Skeletal muscle satellite cell (primary cell): ENCODE results near the gene LY6G6D.

Experiments used
- H3K27me3 ChIP-seq: 2 replicates; pipeline ENCODE4 v1.7.0; 2013; ENCODE audit warnings: low read length; ENCODE audit not compliant: control insufficient read depth, insufficient read depth
- H3K36me3 ChIP-seq: 2 replicates; pipeline ENCODE4 v1.7.0; 2013; ENCODE audit warnings: mild to moderate bottlenecking, control low read depth, low read length; ENCODE audit not compliant: insufficient read depth
- H3K4me1 ChIP-seq: 2 replicates; pipeline ENCODE4 v1.7.0; 2013; ENCODE audit warnings: low read length; ENCODE audit not compliant: control insufficient read depth, insufficient read depth
- H3K4me2 ChIP-seq: 2 replicates; pipeline ENCODE4 v1.7.0; 2013; ENCODE audit warnings: mild to moderate bottlenecking, low read length
- H3K4me3 ChIP-seq: 2 replicates; pipeline ENCODE4 v1.7.0; 2013; ENCODE audit warnings: low read length
- H3K9ac ChIP-seq: 2 replicates; pipeline ENCODE4 v1.7.0; 2013; ENCODE audit warnings: mild to moderate bottlenecking, low read depth, low read length, moderate library complexity
- H3K9me3 ChIP-seq: replicated peaks from 2 replicates; pipeline ENCODE4 v1.7.0; 2013; ENCODE audit warnings: mild to moderate bottlenecking, control low read depth, low read length

Gene LY6G6D

GRCh38 chr6:31723980-31724691 is 9.0 kb downstream of the LY6G6D start:
- no peaks in the 10 kb centered on the region for H3K9me3 ChIP-seq
- no peaks in the 10 kb centered on the region for H3K27me3 ChIP-seq
- H3K4me1 ChIP-seq: peaks cover 7% of the 10 kb centered on the region
- peaks cover 25% of the 10 kb centered on the region for H3K36me3 ChIP-seq
- H3K9ac ChIP-seq: no peak overlapping the region
- H3K4me2 ChIP-seq: no peak overlapping the region
- H3K4me3 ChIP-seq: no peak overlapping the region

DNA sequence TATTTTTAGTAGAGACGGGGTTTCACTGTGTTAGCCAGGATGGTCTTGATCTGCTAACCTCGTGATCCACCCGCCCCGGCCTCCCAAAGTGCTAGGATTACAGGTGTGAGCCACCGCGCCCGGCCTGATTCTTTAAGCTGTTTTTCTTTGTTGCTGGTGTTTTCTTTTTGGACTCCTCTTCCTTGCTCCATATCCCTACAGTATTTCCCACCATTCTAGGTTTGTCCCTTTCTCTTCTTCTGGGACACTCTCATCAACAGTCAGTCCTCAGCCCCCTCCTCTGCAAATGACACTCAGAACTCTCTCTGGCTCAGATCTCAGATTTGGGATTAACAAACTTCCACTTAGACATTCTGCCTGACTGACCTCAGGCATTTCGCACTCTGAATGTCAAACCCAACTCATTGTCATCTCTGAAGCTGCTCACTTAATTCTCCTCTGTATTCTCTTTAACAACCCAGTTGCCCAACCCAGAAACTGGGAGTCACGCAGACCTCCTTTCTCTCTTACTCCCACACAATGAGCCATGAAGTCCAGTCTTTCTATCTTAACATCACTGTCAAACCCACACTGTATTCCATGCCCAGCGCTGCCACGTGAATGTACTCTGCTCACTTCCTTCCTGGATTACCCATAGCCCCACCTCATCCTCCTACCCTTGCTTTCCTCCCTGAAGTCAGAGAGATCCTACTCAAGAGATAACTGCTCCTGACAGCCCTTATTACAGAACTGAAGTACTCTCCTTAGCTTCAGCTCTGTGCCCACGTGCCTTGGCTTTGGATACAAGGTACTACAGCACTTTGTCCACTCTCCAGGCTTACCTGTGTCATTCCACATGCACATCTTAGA is 10.6 kb downstream of the LY6G6D start:
- no peak overlapping the region for H3K9ac ChIP-seq
- H3K36me3 ChIP-seq: peaks cover 31% of the 10 kb centered on the region
- no peak overlapping the region for H3K4me3 ChIP-seq
- no peaks in the 10 kb centered on the region for H3K27me3 ChIP-seq
- no peaks in the 10 kb centered on the region for H3K9me3 ChIP-seq
- peaks cover 13% of the 10 kb centered on the region for H3K4me1 ChIP-seq
- H3K4me2 ChIP-seq: no peak overlapping the region

- Histone ChIP-seq H3K9me3 (no peaks in the 10 kb centered on the region), H3K27me3 (no peaks in the 10 kb centered on the region), H3K4me3 (no peak overlapping the region), H3K4me1 (peaks cover 15% of the 10 kb centered on the region), H3K36me3 (peaks cover 42% of the 10 kb centered on the region), H3K4me2 (no peak overlapping the region), H3K9ac (no peak overlapping the region)
Observed at GRCh38 chr6:31727034-31727716, 12.0 kb downstream of the LY6G6D start.

GRCh38 chr6:31727717-31728671 is 12.8 kb downstream of the LY6G6D start:
- peaks cover 48% of the 10 kb centered on the region for H3K36me3 ChIP-seq
- peak overlapping the region; percentile 90 for H3K4me2 ChIP-seq
- no peaks in the 10 kb centered on the region for H3K27me3 ChIP-seq
- H3K4me1 ChIP-seq: peaks cover 15% of the 10 kb centered on the region
- H3K9ac ChIP-seq: peak overlapping the region; percentile 89
- no peaks in the 10 kb centered on the region for H3K9me3 ChIP-seq
- H3K4me3 ChIP-seq: peak overlapping the region; percentile 79

- H3K4me2 ChIP-seq: peak within 1 kb of the TSS; percentile 90
- H3K9ac ChIP-seq: peak within 1 kb of the TSS; percentile 89
- no peaks in the 10 kb centered on the region for H3K27me3 ChIP-seq
- H3K4me1 ChIP-seq: peaks cover 23% of the 10 kb centered on the region
- no peaks in the 10 kb centered on the region for H3K9me3 ChIP-seq
- peaks cover 57% of the 10 kb centered on the region for H3K36me3 ChIP-seq
- H3K4me3 ChIP-seq: peak within 1 kb of the TSS; percentile 79
Observed at GRCh38 chr6:31728767-31729514, 13.8 kb downstream of the LY6G6D start, which contains the start of gene DDAH2. Gene DDAH2 (minus strand): TSS chr6:31729299. CDS start chr6:31729161, 138 bp downstream.

DNA sequence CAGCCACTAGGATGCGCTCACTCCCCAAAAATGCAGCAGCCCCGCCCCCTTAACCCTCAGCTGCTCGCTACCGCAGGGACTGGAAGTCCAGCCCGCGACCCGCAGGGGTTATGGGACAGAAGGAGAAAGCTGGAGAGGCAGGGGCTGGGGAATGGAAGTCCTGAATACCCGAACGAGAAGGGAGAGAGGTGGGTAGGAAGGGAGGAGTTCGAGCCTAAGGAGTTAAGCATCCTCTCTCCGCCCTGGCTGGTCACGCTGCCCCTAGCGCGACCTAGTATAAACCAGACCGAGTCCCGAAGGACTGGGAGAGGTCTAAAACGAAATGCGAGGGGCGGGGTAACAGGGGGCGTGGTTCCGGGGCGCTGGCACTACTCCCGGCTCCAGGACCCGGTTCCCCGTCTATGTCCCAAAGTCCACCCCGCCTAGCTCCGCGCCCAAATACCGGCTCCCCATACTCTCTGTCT is 14.4 kb downstream of the LY6G6D start:
- peak overlapping the region; percentile 90 for H3K4me2 ChIP-seq
- H3K27me3 ChIP-seq: no peaks in the 10 kb centered on the region
- peak overlapping the region; percentile 79 for H3K4me3 ChIP-seq
- H3K9ac ChIP-seq: peak overlapping the region; percentile 89
- peaks cover 63% of the 10 kb centered on the region for H3K36me3 ChIP-seq
- H3K9me3 ChIP-seq: no peaks in the 10 kb centered on the region
- peaks cover 28% of the 10 kb centered on the region for H3K4me1 ChIP-seq

GRCh38 chr6:31729979-31730630 is 15.0 kb downstream of the LY6G6D start:
- H3K36me3 ChIP-seq: peaks cover 64% of the 10 kb centered on the region
- peak overlapping the region; percentile 90 for H3K4me2 ChIP-seq
- H3K9me3 ChIP-seq: no peaks in the 10 kb centered on the region
- H3K9ac ChIP-seq: peak overlapping the region; percentile 89
- no peaks in the 10 kb centered on the region for H3K27me3 ChIP-seq
- peak overlapping the region; percentile 79 for H3K4me3 ChIP-seq
- peaks cover 28% of the 10 kb centered on the region for H3K4me1 ChIP-seq

GRCh38 chr6:31730631-31731086 is 15.5 kb downstream of the LY6G6D start:
- peaks cover 62% of the 10 kb centered on the region for H3K36me3 ChIP-seq
- peak overlapping the region; percentile 79 for H3K4me3 ChIP-seq
- H3K27me3 ChIP-seq: no peaks in the 10 kb centered on the region
- H3K9me3 ChIP-seq: no peaks in the 10 kb centered on the region
- H3K4me1 ChIP-seq: peaks cover 28% of the 10 kb centered on the region
- peak overlapping the region; percentile 89 for H3K9ac ChIP-seq
- peak overlapping the region; percentile 90 for H3K4me2 ChIP-seq

- no peak overlapping the region for H3K9ac ChIP-seq
- no peak overlapping the region for H3K4me3 ChIP-seq
- H3K4me1 ChIP-seq: peaks cover 35% of the 10 kb centered on the region
- H3K4me2 ChIP-seq: no peak overlapping the region
- no peaks in the 10 kb centered on the region for H3K9me3 ChIP-seq
- peaks cover 49% of the 10 kb centered on the region for H3K36me3 ChIP-seq
- no peaks in the 10 kb centered on the region for H3K27me3 ChIP-seq
Observed at GRCh38 chr6:31732029-31732428, 16.9 kb downstream of the LY6G6D start.
